H9 (cell line): ENCODE results near the gene PEX14. TPM values are rescaled to one million over a fixed set of nuclear protein-coding genes. Genes with fewer than 3 reads are reported as not detected.

Experiments
- DNase-seq: peaks from one replicate; pipeline ENCODE4 v3.0.0-alpha.2; 2017
- H2AFZ ChIP-seq: one replicate; pipeline ENCODE4 v1.6.1; 2013; ENCODE audit warnings: mild to moderate bottlenecking, low read length, control low read depth, moderate library complexity
- H2AK5ac ChIP-seq: 2 replicates; pipeline ENCODE4 v1.6.1; 2013; ENCODE audit warnings: low read length, control low read depth, mixed read lengths; ENCODE audit not compliant: insufficient read length
- H2BK120ac ChIP-seq: one replicate; pipeline ENCODE4 v1.6.1; 2013; ENCODE audit warnings: low read depth, mild to moderate bottlenecking, low read length, control low read depth, inconsistent platforms; ENCODE audit not compliant: poor library complexity, severe bottlenecking
- H2BK12ac ChIP-seq: 2 replicates; pipeline ENCODE4 v1.6.1; 2013; ENCODE audit warnings: low read length, control low read depth, mixed read lengths, low read depth; ENCODE audit not compliant: insufficient read length
- H2BK15ac ChIP-seq: 2 replicates; pipeline ENCODE4 v1.6.1; 2013; ENCODE audit warnings: low read depth, low read length, control low read depth
- H2BK20ac ChIP-seq: one replicate; pipeline ENCODE4 v1.6.1; 2013; ENCODE audit warnings: low read depth, mild to moderate bottlenecking, low read length, control low read depth, inconsistent platforms; ENCODE audit not compliant: poor library complexity, severe bottlenecking
- H2BK5ac ChIP-seq: 2 replicates; pipeline ENCODE4 v1.6.1; 2013; ENCODE audit warnings: low read length, control low read depth, mixed read lengths; ENCODE audit not compliant: insufficient read length
- H3K14ac ChIP-seq: 2 replicates; pipeline ENCODE4 v1.6.1; 2013; ENCODE audit warnings: low read length, control low read depth; ENCODE audit not compliant: insufficient read depth
- H3K18ac ChIP-seq: 2 replicates; pipeline ENCODE4 v1.6.1; 2013; ENCODE audit warnings: low read depth, mild to moderate bottlenecking, mixed read lengths, low read length, control low read depth; ENCODE audit not compliant: insufficient read length
- H3K23ac ChIP-seq: 2 replicates; pipeline ENCODE4 v1.6.1; 2013; ENCODE audit warnings: low read length, control low read depth, mixed read lengths, low read depth; ENCODE audit not compliant: insufficient read length
- H3K23me2 ChIP-seq: 2 replicates; pipeline ENCODE4 v1.6.1; 2013; ENCODE audit warnings: low read depth, mild to moderate bottlenecking, mixed read lengths, low read length, control low read depth; ENCODE audit not compliant: insufficient read length, poor library complexity, severe bottlenecking
- H3K27ac ChIP-seq: 2 replicates; pipeline ENCODE4 v1.5.1; 2013; ENCODE audit warnings: low read length, control low read depth, mixed read lengths, low read depth; ENCODE audit not compliant: insufficient read length
- H3K27me3 ChIP-seq: 2 replicates; pipeline ENCODE4 v1.6.1; 2013; ENCODE audit warnings: low read length, control low read depth, inconsistent platforms; ENCODE audit not compliant: insufficient read depth
- H3K4ac ChIP-seq: 2 replicates; pipeline ENCODE4 v1.6.1; 2013; ENCODE audit warnings: low read depth, mild to moderate bottlenecking, control low read depth, inconsistent platforms, low read length, moderate library complexity
- H3K4me1 ChIP-seq: 2 replicates; pipeline ENCODE4 v1.6.1; 2013; ENCODE audit warnings: low read length, control low read depth, inconsistent platforms; ENCODE audit not compliant: insufficient read depth
- H3K4me2 ChIP-seq: 2 replicates; pipeline ENCODE4 v1.6.1; 2013; ENCODE audit warnings: low read length, control low read depth, mixed read lengths; ENCODE audit not compliant: insufficient read length, insufficient read depth
- H3K56ac ChIP-seq: 2 replicates; pipeline ENCODE4 v1.6.1; 2013; ENCODE audit warnings: low read depth, mild to moderate bottlenecking, mixed read lengths, low read length, control low read depth; ENCODE audit not compliant: insufficient read length
- H3K79me1 ChIP-seq: 2 replicates; pipeline ENCODE4 v1.6.1; 2013; ENCODE audit warnings: low read depth, mild to moderate bottlenecking, moderate library complexity, low read length, control low read depth, inconsistent platforms; ENCODE audit not compliant: insufficient read depth, poor library complexity, severe bottlenecking
- H3K79me2 ChIP-seq: 2 replicates; pipeline ENCODE4 v1.6.1; 2013; ENCODE audit warnings: low read length, control low read depth, inconsistent platforms; ENCODE audit not compliant: insufficient read depth
- H3K9ac ChIP-seq: 2 replicates; pipeline ENCODE4 v1.6.1; 2013; ENCODE audit warnings: low read length, control low read depth, mixed read lengths; ENCODE audit not compliant: insufficient read length; ENCODE audit errors: extremely low read depth
- H3K9me3 ChIP-seq: one replicate; pipeline ENCODE4 v1.6.1; 2013; ENCODE audit warnings: low read depth, low read length, inconsistent platforms; ENCODE audit not compliant: control insufficient read depth
- H3T11ph ChIP-seq: one replicate; pipeline ENCODE4 v1.6.1; 2013; ENCODE audit warnings: mild to moderate bottlenecking, low read length, control low read depth, inconsistent platforms
- H4K20me1 ChIP-seq: one replicate; pipeline ENCODE4 v1.6.1; 2013; ENCODE audit not compliant: control insufficient read depth, insufficient read length, insufficient read depth
- H4K5ac ChIP-seq: 2 replicates; pipeline ENCODE4 v1.6.1; 2013; ENCODE audit warnings: low read depth, mild to moderate bottlenecking, mixed read lengths, low read length, control low read depth; ENCODE audit not compliant: insufficient read length
- H4K8ac ChIP-seq: replicated peaks from 2 replicates; pipeline ENCODE4 v1.6.1; 2013; ENCODE audit warnings: low read length, control low read depth, mixed read lengths, low read depth; ENCODE audit not compliant: insufficient read length
- H4K91ac ChIP-seq: 2 replicates; pipeline ENCODE4 v1.6.1; 2013; ENCODE audit warnings: low read depth, mild to moderate bottlenecking, moderate library complexity, mixed read lengths, low read length, control low read depth; ENCODE audit not compliant: insufficient read length
- H3K27ac Mint-ChIP-seq, 3 experiments: 2 replicates in 2 of 3; 3 replicates in 1 of 3; pipeline ENCODE4 v1.8.0; 2020 to 2021; ENCODE audit warnings: mixed read lengths in 3 of 3, mild to moderate bottlenecking in 1 of 3, moderate library complexity in 1 of 3
- H3K27me3 Mint-ChIP-seq: 2 replicates; pipeline ENCODE4 v1.8.0; 2021; ENCODE audit warnings: low read depth, mild to moderate bottlenecking, moderate library complexity, mixed read lengths
- H3K36me3 Mint-ChIP-seq, 3 experiments: 2 replicates in 2 of 3; 3 replicates in 1 of 3; pipeline ENCODE4 v1.8.0; 2020 to 2021; ENCODE audit warnings: low read depth in 3 of 3, mixed read lengths in 3 of 3; ENCODE audit not compliant: insufficient read depth in 1 of 3
- H3K4me1 Mint-ChIP-seq, 2 experiments: 2 replicates each; pipeline ENCODE4 v1.8.0; 2020; ENCODE audit warnings: mixed read lengths in 2 of 2
- H3K4me3 Mint-ChIP-seq, 2 experiments: 2 replicates in 1 of 2; 3 replicates in 1 of 2; pipeline ENCODE4 v1.8.0; 2020 to 2021; ENCODE audit warnings: mild to moderate bottlenecking in 2 of 2, mixed read lengths in 2 of 2, moderate library complexity in 1 of 2
- H3K9me3 Mint-ChIP-seq, 2 experiments: 2 replicates in 1 of 2; 3 replicates in 1 of 2; pipeline ENCODE4 v1.8.0; 2020; ENCODE audit warnings: mild to moderate bottlenecking in 2 of 2, mixed read lengths in 2 of 2, moderate library complexity in 1 of 2
- CTCF ChIP-seq: fragments of 200-600 bp; sonication (generic); conservative IDR thresholded peaks from 3 replicates; pipeline ENCODE4 v1.8.0; 2021; ENCODE audit warnings: antibody characterized with exemption, mild to moderate bottlenecking
- WGBS: extraction: QIAGEN DNeasy Blood & Tissue Kit; methylation state at CpG from one replicate; pipeline ENCODE4 v1.1.7; 2013; ENCODE audit warnings: missing lambda C conversion rate, low lambda C conversion rate, mixed read lengths; ENCODE audit not compliant: insufficient read length; ENCODE audit errors: extremely low coverage; 5-methylcytosine and 5-hydroxymethylcytosine counted together
- total RNA-seq: library from RNA; stranded (reverse); gene quantifications from 2 replicates; pipeline ENCODE4 v1.2.1, GENCODE V29; 2021

The PEX14 gene
- total RNA-seq, 1 experiment from 2014 or later = 23.9 TPM

DNA sequence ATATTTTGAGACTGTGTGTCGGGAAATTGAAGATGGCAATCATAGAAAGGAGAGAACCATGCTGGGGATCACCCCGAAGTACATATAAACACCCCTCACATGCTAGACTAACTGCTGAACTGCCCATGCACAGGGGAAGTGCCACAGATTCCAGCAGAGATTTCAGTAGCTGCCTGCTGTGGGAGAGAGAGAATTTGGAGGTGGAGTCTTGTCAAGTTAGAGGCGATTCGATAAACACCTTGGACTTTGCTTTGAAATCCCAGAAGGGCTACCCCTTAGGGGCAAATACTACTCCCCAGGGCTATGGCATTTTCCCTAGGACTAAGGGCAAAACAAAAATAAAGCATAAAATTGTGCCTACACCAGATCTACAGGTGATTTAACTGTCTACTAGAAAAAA is 103.3 kb downstream of the PEX14 start:
- H3K9me3 Mint-ChIP-seq = no peaks in the 10 kb centered on the region
- no peaks in the 10 kb centered on the region for H4K20me1 ChIP-seq
- no peak overlapping the region for H3K27ac ChIP-seq
- no peaks in the 10 kb centered on the region for H3K27me3 ChIP-seq
- no peak overlapping the region for H2AK5ac ChIP-seq
- H2BK12ac ChIP-seq = no peak overlapping the region
- no peaks in the 10 kb centered on the region for H3K79me1 ChIP-seq
- no peak overlapping the region for H3K14ac ChIP-seq
- H2AFZ ChIP-seq = no peak overlapping the region
- no peak overlapping the region for H2BK5ac ChIP-seq
- no peak for DNase-seq
- H3K23ac ChIP-seq = no peak overlapping the region
- H3K18ac ChIP-seq = no peak overlapping the region
- H3K4ac ChIP-seq = no peak overlapping the region
- no CpG with 5 or more reads among the region's 4 CpGs for WGBS
- H3T11ph ChIP-seq = no peak overlapping the region
- H2BK20ac ChIP-seq = no peak overlapping the region
- H3K36me3 Mint-ChIP-seq = peaks cover 0 to 2% (median 0%) of the 10 kb centered on the region in 3 experiments; a peak in 1 of 7 replicates
- no peak overlapping the region for H4K91ac ChIP-seq
- H3K27ac Mint-ChIP-seq = no peak overlapping the region; a peak in 1 of 7 replicates
- peaks cover 21 to 23% of the 10 kb centered on the region in 2 experiments for H3K4me1 Mint-ChIP-seq
- no peak overlapping the region for H3K4me3 Mint-ChIP-seq
- no peak for TF ChIP-seq CTCF
- no peak overlapping the region for H3K4me2 ChIP-seq
- no peak overlapping the region for H2BK120ac ChIP-seq
- H3K9me3 ChIP-seq = no peaks in the 10 kb centered on the region
- H3K27me3 Mint-ChIP-seq = no peaks in the 10 kb centered on the region
- no peak overlapping the region for H4K8ac ChIP-seq
- no peaks in the 10 kb centered on the region for H3K23me2 ChIP-seq
- no peak overlapping the region for H3K9ac ChIP-seq
- no peak overlapping the region for H3K56ac ChIP-seq
- no peak overlapping the region for H2BK15ac ChIP-seq
- H3K79me2 ChIP-seq = no peaks in the 10 kb centered on the region
- H4K5ac ChIP-seq = no peak overlapping the region
- H3K4me1 ChIP-seq = no peaks in the 10 kb centered on the region; the same call in 1 of the 2 replicates
